NCI-H526 treated with DMSO at 0.1 percent for 48 hours (cell line): ENCODE results near the gene BMF.
"Not testable (repeated sequence)": the region's sequence is repeated elsewhere in the genome, so short reads cannot be mapped to it uniquely, and the experiment has no call there.

Experiments
- DNase-seq: peaks from one replicate; lab custom pipeline; 2025; lab: John Stamatoyannopoulos, UW

Gene BMF

DNA sequence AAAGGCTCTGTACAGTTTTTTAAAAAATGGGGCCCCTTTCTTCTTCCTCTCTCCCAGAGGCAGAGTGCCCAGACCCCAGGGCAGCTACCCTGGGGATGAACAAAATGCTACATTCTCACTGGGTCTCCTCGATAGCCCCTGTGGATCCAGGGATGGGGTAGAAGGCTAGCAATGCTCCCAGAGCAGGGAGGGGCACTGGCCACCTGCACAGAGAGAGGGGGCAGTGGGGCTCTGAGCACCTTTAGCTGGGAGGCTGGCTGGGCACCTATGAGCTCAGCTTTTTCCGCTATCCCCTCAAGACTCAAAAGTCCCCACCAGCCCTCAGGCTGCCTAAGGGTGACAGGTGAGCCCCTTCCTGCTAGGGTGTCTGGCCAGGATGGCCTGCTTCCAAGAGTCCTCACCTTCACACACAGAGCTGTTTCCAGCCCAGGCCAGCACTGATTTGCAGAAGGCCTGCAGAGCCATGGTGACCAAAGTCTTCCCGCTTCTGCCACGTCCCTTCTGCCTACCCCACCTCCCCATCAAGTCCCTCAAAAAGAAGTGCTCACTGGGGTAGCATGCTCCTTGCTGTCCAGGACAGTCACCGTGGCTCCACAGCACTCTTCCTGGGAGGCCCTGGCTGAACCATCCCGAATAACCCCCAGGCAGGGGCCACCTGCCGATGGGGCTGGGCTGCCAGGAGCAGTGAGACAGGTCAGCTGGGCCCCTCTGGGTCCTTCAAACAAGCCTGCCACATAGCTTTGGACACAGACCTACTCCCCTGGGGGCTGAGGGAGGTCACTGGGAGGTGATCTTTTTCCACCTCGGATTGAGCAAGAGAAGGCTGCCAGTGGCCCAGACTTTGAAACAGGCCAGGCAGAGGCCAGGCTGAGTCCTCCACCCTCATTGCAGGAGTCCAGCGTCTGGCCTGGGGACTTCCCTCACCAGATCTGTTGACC is 20.4 kb downstream of the BMF start:
- DNase-seq = no peak

DNA sequence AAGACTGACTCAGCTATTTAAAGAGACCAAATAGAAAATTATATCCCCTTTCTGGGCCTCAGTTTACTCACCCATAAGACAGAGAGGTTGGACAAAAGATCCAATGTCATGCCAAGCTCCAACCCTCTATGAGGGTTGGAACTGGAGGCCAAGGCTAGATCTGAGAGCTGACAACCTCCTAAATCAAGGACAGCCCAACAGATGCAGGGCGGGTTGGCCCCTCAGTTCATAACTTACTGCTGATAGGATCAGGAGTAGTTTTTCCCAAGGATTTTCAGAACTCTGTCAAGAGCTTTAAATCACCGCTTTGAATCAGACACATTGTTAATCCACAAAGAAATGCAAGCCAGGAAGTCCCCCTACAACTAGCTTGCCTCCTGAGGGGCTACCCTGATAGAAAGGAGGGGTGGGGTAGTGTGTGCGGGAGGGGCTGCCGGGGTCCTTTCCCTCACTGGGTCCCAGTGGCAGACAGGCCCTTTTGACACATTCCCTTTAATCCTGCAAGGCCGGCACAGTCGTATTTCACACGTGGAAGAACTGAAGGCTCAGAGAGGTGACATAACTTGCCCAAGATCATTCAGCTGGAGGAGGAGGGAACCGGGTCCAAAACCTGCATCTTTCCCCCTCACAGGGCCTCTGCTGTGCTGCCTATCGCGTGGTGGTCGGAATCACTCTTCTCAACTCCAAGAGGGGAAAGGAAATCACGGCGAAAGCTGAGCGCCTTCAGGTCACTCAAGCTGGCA is 21.4 kb downstream of the BMF start:
- DNase-seq = no peak

DNA sequence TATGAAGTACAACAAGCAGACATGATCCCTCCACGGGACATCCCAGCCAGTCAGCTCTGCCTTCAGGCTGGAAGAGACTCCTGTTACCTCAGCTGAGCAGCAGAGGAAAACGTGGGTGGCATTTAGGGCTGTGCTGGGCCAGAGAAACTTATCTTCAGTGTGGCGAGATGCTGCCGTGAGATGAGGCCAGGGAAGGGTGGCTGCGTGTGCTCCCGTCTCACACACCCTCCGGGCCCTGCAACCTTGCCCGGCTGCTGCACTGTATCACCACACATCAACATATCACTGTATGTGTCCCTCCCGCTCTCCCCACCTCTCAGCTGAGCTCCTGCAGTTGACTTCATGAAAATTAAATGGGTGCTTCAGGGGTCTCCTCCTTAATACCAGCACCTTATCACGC is 23.4 kb downstream of the BMF start:
- no peak for DNase-seq

GRCh38 chr15:40084650-40085049 is 24.0 kb downstream of the BMF start:
- DNase-seq = no peak

GRCh38 chr15:40082195-40082883 is 26.3 kb downstream of the BMF start:
- no peak for DNase-seq

DNA sequence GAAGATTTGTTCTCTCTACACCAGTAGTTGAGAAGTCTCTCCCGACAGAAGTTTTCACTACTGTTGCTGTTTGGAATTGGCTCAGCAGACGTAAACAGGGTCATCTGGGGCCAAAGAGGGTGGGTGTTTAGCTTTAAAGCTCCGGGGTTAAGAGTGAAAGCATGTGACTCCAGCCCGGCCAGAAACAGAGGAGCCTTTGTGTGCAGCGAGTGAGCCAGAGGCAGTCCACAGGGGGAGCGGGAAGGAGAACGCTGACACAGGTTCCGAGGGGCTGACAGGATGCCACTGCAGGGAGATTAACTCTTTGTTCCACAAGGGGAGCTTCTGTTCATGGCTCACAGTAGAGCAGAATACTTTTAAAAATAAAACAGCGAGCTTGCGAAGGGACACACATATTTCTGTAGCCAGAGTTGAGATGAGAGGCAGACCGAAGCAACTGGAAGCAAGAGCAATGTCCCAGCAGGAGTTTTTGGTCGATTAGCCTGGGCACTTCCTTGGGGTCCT is 26.9 kb downstream of the BMF start:
- DNase-seq = peak; percentile 94

DNA sequence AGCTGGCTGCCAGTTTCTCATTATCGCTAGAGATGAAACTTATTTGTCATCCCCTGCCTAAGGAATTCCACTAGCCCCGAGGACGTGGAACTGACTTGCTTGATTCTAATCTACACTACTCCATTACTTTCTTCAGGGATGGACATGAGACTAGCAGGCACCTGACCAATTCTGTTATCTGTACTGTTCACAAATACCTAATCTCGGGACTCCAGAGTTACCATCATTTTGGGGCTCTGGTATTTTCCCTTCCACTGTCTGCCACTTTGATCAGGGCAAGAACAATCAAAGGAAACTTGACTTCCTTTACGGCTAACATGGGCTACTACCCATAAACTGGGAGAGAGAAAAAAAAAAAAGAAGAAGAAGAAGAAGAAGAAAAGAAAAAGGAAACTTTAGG is 27.8 kb downstream of the BMF start:
- no peak for DNase-seq

GRCh38 chr15:40080104-40080503 is 28.6 kb downstream of the BMF start:
- no peak for DNase-seq

DNA sequence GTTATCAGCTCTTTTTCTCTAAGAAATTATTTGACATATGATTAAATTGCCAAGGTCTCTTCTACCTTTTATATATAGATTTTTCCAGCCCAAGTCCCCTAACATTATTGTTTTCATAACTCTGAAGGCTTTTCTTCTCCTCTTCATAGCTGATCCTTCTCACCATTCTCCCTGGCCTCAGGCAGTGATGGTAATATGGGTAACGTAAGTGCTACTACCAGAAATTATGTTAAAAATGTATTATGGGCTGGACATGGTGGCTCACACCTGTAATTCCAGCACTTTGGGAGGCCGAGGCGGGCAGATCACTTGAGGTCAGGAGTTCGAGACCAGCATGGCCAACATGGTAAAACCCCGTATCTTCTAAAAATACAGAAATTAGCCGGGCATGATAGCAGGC is 29.2 kb downstream of the BMF start:
- DNase-seq = no peak

DNA sequence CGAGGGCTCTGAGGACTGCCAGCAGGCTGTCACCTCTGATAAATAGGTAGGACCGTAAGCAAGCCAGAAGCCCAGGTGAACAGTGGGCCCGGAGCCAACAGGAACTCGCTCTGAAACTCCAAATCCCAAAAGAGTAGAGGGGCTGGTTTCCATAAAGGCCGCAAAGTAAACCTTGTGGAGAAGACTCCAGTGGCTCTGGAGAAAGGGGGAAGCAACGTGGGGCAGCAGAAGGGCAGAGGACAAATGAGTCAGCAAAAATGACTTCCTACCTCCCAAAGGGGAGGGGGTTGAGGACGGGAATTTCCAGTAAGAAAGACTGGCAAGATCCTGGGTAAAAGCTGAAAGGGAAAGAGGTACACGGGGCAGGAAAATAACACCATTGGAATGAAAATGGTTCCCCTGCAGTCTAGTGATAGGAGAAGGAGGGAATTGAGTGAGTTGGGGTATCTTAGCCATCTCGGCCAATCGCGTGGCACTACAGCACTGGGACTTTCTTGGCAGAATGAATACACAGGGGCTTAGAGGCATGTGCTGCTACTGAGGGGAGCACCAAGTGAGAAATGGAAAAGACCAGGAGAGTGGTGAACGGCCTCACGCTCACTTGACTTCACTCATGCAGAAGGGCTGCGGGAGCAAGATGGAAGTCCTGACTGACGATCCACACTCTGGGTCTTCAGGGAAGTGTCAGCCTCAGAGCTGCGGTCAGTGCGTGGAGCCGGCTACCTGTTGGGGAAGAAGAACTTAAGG is 33.2 kb downstream of the BMF start:
- no peak for DNase-seq

- not testable (repeated sequence) for DNase-seq
Observed at GRCh38 chr15:40074656-40075055, 34.0 kb downstream of the BMF start.

- DNase-seq = not testable (repeated sequence)
Observed at GRCh38 chr15:40073716-40074490, 34.8 kb downstream of the BMF start.

DNA sequence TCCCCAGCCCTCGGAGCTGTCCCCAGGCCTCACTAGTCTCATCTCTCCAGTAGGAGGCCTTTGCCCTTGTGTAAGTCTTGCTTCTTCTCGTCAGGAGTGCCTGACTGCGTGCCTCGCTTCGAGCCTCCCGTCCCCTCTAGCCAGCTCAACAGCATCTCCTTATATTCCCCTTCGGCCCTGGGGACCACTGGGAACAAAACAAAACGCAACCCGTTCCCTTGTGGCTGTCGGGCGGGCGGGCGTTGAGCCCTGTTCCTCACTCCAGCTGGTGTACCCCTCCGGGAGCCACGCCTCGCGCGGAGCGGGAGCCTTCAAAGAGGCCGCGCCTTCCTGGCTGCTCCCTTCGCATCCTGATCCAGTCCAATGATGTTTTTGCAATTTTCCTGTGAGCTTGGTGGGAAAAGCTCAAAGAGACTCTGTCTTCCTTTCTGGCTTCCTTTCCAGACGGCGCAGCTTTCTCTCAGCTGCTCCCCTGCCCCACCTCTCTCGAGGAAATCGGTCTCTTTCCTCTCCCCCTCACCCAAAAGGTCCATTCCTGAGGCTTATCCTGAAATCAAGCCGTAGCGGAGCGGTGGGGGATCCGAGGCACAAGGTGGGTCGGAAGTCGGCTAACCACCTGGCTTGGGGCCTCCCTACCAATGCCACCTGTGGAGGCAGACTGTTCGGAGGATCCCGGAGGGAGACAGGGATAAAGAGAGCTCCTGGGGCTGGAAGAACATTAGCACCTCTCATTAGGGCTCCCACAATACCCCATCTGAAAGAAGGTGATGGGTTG is 36.3 kb downstream of the BMF start:
- DNase-seq = no peak

DNA sequence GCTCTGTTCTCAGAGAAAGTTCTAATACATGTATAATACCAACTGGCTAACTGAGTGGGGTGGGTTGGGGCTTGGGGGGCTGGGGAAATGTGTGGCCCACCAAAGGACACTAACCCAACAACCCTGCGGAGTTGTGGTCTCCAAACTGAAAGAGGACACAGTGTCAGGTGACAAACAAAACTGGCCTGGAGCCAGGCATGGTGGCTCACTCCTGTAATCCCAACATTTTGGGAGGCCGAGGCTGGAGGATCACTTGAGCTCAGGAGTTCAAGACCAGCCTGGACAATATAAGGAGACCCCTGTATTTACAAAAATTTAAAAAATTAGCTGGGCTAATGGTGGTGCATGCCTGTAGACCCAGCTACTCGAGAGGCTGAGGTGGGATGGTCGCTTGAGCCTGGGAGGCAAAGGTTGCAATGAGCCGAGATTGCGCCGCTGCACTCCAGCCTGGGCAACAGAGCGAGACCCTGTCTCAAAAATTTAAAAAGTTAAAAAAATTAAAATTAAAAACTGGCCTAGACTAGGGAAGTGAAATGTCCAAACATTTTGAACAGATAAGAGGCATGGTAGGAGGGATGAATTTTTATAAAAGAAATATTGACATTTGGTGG is 38.0 kb downstream of the BMF start:
- no peak for DNase-seq

DNA sequence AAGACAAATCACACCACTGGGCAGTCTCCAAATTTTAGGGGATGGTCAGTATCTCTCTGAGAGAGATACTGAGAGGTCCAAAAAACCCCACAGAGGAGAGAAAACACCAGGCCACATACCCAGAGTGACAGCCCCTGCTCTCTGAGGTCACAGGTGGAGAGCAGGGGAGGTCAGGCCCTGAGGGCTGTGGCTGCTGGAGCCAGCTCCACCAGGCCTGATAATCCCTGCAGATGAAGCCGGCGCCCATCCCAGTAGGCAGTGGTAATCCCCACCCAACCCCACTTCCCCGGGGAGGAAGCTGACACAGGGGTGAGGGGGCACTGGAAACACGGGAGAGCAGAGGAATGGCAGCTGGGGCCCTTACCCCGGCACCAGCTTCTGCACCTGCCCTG is 38.5 kb downstream of the BMF start:
- no peak for DNase-seq

DNA sequence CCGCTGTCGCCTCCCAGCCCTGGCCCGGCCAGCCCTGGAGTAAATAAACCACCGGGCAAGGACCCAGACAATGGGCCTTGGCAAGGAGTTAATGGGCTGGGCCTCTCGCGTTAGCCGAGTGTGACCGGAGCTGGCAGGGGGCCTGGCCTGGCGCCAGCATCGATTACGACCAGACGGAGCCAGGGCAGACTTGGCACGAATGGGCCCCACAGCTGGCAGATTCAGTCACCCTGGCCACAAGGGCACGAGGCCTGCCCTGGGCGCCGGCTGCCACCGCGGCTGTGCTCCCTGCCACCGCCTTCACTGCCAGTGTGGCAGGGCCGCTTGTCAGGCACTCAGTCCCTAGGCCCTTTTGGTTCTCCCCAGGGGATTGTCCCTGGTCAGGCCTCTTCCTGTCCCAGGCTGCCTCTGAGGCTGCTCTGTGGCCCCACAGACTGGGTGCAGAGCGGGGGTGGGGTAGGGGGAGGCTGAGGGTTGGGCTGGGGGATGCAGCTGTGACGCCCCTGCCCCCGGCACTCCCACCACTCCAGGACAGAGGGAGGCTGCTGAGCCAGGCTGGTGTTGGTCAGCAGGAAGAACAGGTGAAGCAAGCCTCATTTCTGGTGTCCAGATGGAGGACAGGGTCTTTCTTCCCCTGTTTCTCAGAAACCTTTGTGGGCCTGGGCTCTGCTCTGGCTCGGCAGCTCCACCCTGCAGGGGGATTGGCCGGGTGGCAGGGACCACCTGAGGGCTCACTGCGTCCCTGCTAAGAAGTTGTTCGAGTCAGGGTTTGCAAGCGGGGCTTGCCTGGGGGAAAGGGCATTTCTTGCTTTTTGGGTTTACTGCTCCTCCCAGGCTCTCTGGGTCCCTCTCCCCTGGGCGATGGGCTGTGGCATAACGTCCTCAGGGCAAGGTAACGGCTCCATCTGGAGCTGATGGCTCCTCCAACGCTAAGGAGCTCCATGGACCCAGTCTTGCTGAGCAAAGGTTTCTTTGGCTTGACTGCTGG is 39.2 kb downstream of the BMF start:
- peak; percentile 81 for DNase-seq

DNA sequence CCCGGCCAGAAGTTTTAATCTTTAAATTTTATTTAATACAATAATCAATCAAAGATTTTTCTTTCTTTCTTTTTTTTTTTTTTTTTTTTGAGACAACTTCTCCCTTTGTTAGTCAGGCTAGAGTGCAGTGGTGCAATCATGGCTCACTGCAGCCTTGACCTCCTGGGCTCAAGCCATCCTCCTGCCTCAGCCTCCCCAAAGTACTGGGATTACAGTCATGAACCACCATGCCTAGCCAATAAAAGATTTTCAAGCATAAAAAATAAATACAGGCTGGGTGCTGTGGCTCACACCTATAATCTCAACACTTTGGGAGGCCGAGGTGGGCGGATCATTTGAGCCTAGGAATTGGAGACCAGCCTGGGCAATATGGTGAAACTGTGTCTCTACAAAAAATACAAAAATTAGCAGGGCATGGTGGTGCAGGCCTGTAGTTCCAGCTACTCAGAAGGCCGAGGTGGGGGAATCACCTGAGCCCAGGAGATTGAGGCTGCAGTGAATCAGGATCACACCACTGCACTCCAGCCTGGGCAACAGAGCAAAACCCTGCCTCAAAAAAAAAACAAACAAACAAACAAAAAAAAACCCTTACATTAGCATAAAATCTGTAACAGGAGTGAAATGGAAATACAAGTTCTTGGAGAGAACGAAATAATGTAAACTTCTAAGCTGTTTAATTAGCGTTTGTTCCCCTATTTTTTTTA is 40.6 kb downstream of the BMF start:
- no peak for DNase-seq

DNA sequence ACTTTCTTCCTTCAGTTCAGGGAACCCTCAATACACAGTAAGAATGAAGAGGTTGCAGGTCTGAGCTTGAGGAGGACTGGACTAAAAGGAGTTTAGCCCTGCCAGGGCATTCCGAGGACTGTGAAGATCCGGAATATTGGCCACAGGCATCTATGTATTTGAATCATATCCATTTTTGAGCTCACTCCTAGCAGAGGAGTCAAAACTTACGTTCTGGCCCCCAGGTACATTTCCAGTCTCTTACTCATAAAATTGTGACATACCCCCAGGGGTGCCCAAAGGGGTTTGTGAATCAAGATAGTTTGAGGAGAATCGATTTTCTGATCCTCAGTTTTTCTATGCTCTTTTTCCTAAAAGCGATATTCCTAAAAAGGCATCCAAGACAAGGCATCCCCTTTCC is 42.1 kb downstream of the BMF start:
- no peak for DNase-seq
